VCaP (cell line): Measurements from ENCODE around the gene LARP6.
"Not testable (repeated sequence)": the region's sequence is repeated elsewhere in the genome, so short reads cannot be mapped to it uniquely, and the experiment has no call there.

Experiments
- H3K27ac ChIP-seq: fragments of 450-650 bp; 2 replicates; pipeline ENCODE4 v1.5.1; 2017
- TF ChIP-seq, protein P1 (sequence below): fragments of 450-650 bp; conservative IDR thresholded peaks from 2 replicates; pipeline ENCODE4 v1.5.1; 2017; ENCODE audit warnings: mild to moderate bottlenecking, moderate library complexity

LARP6 gene

DNA sequence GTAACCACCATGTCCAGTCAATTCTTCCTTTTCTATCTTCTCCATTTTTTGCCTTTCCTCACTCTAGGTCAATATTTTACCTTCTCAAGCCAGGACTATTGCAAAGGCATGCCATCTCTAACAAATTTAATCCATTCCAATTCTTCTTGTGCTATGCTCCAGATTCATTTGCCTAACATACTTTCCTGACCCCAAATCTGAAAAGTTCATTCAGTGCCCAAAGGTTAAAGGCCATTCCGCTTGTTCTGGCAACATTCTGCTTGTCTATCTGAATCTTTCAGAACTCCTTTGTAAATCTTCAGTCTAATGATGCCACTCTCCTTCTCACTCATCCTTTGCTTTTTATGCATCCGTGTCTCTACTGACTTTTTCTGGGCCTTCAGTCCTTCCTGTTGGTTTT, 22.7 kb upstream of the LARP6 start:
- TF ChIP-seq, protein P1, sequence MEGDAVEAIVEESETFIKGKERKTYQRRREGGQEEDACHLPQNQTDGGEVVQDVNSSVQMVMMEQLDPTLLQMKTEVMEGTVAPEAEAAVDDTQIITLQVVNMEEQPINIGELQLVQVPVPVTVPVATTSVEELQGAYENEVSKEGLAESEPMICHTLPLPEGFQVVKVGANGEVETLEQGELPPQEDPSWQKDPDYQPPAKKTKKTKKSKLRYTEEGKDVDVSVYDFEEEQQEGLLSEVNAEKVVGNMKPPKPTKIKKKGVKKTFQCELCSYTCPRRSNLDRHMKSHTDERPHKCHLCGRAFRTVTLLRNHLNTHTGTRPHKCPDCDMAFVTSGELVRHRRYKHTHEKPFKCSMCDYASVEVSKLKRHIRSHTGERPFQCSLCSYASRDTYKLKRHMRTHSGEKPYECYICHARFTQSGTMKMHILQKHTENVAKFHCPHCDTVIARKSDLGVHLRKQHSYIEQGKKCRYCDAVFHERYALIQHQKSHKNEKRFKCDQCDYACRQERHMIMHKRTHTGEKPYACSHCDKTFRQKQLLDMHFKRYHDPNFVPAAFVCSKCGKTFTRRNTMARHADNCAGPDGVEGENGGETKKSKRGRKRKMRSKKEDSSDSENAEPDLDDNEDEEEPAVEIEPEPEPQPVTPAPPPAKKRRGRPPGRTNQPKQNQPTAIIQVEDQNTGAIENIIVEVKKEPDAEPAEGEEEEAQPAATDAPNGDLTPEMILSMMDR = no peak
- no peak overlapping the region; the same call in 1 of the 2 replicates for H3K27ac ChIP-seq

DNA sequence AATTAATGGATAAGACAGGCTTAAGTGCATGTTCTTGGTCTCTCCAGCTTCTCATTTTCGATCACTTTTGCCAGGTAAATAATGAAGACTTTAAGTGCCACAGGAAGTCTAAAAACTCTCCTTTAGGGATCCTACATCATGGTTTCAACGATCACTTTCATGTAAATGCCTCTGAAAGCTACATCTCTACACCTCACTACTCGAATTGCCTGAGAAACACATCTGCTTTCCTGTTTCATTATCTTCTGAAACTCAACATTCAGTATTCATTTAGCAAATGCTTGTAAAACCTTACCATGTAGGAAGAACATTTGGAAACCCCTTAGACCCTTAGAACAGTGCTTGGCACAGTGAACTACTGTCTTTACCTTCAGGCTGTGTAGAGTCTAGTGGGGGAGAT, 22.1 kb upstream of the LARP6 start:
- TF ChIP-seq, protein P1 = no peak
- H3K27ac ChIP-seq = peak overlapping the region; percentile 66

DNA sequence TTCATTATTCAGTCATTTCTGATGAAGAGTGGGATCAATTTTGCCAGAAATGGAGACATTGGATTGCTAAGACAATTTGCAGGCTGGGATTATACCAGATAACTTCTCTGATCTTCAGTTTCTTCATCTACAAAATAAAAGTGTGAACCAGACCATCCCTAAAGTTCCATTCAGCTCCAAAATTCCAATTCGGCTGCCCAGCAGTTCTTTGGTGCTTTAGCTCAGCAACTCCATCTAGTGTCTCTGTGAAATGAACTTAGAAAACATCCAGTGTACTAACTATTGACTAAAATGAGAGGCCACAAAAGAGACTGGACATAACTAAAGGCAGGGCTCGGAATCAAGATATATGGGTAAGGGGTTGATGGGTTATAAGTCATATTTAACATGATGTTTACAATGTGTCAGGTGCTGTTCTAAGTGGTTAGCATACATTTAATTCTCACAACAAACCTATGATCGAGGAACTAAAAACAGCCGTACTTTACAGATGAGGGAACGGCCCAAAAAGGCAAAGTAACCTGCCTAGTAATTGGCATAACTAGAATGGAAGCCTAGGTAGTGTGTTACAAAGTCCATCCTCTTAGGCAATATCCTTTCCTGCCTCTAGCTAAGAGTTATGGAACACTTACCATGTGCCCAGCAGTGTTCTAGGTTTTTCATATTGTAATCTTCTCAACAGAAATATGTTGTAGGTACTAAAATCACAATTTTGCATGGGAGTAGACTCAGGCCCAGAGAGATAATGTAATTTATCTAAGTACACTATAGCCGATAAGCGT, 21.2 kb upstream of the LARP6 start:
- TF ChIP-seq, protein P1 = peak; percentile 80
- H3K27ac ChIP-seq = peak overlapping the region; percentile 66

DNA sequence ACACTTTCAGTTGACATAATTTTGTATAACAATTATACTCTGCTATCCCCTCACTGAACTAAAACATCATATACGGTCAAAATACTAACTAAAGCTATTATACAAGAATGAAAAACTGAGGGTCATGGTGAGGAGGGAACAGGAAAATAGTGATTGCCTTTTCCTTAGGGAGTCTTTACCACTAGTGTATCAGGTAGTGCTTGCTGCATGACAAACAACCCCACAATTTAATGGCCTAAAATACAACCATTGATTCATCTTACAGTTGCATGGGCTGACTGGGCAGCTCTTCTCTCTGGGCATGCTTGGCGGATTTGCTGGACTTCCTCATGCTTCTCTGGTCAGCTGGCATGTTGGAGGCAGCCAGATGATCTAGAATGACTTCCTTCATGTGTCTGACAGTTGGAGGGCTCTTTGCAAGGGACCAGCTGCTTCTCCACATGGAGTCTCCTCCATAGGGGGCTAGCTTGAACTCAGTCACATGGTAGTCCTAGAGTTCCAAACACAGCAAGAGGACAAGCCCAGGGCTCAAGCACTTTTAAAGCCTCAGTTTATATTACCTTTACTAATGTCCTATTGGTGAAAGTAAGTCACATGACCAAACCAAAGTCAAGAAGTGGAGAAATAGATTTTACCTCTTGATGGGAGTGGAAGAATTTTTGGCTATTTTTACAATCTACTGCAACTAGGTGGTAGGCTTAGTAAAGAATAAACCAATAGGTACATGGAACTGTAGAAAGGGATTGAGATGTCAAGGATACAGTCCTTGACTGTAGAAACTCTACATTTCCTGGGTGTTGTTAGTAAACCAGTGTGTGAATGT, 19.5 kb upstream of the LARP6 start:
- H3K27ac ChIP-seq = peak overlapping the region; percentile 66
- TF ChIP-seq, protein P1 = no peak

DNA sequence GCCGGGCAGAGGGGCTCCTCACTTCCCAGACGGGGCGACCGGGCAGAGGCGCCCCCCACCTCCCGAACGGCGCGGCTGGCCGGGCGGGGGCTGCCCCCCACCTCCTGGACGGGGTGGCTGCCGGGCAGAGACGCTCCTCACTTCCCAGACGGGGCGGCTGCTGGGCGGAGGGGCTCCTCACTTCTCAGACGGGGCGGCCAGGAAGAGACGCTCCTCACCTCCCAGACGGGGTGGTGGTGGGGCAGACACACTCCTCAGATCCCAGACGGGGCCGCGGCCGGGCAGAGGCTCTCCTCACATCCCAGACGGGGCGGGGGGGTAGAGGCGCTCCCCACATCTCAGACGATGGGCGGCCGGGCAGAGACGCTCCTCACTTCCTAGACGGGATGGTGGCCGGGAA, 17.5 kb upstream of the LARP6 start:
- not testable (repeated sequence) for H3K27ac ChIP-seq

DNA sequence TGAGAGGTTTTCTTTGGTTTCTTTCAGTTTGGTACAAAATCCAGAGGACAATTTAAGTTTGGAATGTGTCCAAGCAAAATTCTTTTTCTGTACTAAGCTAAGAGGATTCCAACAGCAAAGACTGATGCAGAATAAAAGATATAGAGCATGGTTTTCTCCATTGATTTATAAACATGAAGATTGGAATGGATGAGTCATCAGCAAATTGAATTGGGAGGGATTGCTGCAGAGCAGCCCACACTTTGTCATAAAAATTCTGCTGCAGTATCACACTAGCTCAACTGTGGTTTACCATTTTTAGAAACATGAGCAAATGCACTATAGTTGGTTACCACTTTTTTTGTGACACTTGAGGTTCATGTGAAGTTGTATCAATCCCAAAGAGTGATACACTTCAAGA, 16.1 kb upstream of the LARP6 start:
- no peak overlapping the region for H3K27ac ChIP-seq
- TF ChIP-seq, protein P1 = no peak

DNA sequence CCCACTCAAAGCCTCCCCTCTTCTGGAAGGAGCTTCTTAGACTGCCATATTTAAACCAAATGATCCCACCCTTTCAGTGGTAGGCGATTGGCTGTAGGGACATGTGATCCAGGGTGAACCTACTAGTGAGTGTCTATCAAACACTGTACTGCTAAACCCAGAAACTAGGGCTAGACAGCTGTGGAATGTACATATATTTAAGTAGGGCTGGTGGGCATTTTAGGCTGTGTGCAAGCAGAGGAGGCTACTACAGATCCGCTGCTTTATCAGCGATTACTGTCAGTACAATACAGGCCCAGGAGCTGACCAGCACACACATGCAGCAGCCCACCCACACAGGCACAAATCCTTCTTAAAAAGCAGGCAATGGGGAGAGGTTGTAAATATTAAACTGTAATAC, 15.4 kb upstream of the LARP6 start:
- H3K27ac ChIP-seq = no peak overlapping the region
- TF ChIP-seq, protein P1 = no peak
